Measurements from ENCODE around the gene MAP3K12.

Gene MAP3K12

DNA sequence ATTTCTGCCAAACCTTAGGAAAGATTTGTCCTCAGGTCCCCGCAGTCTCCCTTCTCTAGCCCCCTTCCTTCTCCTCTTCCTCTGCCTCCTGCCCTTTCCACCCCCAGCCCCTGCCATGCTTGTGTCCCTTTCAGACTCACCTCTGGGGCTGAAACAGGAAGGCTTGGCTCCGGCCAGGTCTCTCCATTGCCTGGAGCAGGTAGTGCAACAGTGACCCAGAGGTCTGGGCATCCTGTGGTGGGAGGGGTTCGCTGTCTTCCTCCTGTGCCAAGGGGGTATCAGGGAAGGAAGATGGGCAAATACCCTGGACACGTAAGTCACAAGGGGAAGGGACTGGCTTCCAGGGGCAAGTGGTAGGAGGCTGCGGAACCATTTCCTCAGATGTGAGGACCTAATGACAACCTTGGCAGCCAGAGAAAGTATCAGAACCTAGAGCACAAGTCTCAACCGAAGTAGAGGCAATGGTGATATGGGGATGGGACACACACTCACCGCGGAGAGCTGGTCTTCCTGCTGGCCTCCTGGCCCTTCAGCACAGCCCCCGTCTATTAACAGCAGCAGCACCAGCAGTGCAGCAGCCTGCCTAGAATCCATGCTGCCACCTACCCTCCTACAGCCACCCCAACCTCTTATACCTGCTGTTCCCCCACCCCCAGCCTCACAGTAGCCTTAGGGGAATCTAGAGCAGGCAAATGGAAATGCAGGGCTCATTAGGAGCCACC lies 7.8 kb upstream of the MAP3K12 start, which contains the start of gene NPFF:
Gene NPFF, minus strand, starts transcription at position 604 of the 722 bp plus-strand sequence. Its CDS starts 10 bp downstream, at position 594.
- DNase-seq, result no peak

DNA sequence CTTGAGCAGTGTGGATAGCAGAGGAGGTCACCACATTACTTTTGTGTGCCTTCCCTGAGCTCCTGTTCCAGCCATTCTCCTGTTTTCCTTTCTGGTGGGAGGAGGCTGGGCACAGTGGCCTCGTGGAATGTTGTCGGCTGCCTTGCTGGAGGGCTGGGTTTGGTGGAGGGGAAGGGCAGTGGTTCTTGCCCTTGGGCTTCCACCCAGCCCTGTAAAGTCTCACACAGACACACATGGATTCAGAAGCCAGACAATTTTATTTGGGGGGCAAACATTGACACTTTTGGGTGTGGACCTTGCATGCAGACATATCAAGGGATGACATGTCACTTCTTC lies 7.2 kb upstream of the MAP3K12 start:
- DNase-seq, result no peak

DNA sequence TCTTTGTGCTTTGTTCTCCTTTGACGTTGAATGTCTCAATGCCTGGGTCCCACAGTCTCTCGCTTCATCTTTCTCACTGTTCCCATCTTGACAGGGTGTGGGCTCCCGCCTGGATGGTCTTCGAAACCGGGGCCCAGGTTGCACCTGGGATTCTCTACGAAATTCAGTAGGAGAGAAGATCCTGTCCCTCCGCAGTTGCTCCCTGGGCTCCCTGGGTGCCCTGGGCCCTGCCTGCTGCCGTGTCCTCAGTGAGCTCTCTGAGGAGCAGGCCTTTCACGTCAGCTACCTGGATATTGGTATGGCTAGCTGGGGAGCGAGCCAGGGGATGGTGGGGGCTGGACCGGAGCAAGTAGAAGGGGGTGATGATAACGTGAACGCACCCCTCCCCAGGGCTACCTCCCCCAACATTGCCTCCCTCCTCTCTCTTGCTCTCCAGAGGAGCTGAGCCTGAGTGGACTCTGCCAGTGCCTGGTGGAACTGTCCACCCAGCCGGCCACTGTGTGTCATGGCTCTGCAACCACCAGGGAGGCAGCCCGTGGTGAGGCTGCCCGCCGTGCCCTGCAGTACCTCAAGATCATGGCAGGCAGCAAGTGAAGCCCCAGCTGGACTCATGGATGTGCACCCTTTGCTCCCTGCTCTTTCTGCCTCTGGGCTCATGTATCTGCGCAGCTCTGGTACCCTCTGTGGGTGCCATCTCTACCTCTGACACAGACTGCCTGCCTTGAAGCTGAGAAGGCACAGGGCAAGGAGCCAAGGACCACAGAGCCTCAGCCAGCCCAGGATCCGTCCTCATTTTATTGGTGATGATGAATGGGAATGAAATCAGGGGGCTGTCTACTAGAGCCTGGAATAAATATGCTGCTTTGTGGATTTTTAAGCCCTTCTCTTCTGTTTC lies 6.5 kb upstream of the MAP3K12 start:
- DNase-seq, result no peak

DNA sequence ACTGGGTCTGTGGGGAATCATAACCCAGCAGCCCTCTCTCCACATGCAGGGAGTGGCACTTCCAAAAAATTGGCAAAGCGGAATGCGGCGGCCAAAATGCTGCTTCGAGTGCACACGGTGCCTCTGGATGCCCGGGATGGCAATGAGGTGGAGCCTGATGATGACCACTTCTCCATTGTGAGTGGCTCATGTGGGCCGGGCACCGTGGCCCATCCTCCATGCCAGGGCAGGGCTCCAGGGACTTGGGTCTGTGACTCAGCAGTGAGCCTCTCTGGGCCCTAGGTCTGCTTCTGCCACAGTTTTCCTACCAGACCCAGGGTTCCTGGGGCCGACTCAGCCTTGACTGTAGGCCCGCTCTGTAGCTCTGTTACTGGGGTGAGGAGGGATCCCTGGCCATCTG lies 5.8 kb upstream of the MAP3K12 start:
- no peak for DNase-seq

DNA sequence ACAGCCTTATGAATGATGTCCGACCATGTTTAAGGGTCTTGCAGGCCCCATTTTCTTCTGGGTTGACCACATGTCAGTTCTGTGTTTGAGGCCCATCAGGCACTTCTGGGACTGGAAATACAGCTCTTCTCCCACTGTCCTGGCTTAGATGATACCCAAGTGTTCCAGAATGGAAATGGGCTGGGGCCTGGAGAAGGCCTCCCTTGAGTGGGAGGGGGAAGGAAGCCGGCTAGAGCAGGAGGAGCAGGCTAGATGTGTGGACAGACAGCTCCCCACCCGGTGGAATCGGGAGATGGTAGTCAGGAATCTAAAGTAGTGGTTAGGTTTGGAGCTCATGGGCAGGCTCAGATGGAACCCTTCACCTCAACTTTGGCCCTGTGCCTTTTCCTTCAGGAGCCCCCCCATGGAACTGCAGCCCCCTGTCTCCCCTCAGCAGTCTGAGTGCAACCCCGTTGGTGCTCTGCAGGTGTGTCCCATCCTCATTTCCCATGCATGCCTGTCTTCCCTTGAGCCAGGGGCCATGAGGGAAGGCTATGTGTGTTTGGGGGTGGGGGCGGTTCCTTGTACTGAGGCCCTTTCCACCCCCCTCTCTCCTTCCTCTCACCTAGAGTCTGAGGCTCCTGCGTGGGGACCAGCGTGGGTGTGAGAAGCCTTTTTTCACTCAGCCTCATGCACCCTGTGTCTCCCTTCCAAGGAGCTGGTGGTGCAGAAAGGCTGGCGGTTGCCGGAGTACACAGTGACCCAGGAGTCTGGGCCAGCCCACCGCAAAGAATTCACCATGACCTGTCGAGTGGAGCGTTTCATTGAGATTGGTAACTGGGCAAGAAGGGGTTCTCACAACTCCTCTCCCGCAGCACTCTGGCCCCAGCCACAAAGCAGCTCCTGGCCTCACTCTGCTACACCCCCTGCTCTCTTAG lies 5.0 kb upstream of the MAP3K12 start:
- DNase-seq, result no peak

DNA sequence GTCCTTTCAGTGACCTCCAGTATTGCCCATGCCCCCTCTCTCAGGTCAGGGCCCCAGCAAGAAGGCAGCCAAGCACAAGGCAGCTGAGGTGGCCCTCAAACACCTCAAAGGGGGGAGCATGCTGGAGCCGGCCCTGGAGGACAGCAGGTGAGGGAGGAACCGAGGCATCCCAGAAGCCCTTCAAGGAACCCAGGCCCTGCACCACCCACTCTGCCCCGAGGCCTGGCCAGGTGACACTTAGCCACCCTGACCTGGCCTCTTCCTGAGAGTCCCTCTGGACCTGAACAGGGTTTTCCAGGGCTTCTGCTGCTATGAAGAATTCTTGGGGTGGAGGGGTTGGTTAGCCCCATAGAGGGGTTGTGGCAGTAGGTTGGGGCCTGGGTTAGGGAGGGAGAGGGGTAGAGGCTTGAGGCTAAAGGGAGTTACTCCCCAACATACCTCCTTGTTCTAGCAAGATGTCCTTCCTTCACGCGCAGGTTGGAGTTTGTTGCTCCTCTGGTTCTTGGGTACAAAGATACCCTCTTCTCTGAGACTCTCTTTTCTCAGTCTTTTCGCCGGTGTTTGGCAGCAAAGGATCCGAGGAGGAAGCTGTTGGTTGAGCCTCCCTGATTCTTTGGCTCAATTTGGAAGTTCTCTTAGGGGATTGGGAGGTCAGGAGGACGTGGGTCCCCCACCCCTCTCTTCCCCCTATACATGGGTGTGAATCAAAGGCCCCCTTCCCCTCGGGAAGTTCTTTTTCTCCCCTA lies 3.9 kb upstream of the MAP3K12 start:
- no peak for DNase-seq

DNA sequence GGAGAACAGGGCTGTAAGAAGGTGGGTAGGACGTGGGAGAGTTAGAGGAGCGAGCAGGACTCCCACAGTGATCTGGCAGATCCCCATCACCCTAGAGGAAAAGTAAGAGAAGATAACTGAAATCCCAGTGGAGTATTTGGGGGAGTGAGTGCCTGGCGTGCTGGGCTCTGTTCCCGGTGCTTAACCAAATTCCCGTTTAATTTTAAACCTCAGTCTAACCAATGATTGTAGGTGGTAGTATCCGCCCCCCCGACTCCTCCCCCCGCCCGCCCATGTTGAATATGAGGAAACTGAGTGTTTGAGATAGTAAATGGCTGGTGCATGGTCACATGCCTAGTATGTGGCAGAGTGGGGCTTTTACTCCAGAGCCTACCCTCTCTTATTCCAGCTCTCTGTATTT lies 3.1 kb upstream of the MAP3K12 start:
- no peak for DNase-seq

DNA sequence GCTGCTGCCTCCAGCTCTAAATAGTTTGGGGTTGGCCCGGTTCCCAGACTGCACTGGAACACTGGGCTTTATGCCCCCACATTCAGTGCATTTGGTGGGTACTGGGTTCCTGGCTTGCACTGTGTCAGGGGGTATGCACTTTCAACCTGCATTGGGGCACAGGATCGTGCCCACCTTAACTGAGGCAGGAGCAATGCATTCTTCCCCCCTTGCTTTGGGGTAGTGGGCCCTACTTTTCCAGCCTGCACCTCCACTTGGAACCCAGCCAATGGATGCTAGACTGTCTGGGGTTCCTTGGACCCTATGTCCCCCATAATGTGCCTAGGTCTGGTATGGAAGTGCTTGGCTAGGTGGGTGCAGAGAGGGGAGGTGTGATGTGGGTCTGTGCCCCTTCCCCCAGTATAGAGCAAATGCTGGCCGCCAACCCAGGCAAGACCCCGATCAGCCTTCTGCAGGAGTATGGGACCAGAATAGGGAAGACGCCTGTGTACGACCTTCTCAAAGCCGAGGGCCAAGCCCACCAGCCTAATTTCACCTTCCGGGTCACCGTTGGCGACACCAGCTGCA lies 2.4 kb upstream of the MAP3K12 start:
- DNase-seq, result no peak

DNA sequence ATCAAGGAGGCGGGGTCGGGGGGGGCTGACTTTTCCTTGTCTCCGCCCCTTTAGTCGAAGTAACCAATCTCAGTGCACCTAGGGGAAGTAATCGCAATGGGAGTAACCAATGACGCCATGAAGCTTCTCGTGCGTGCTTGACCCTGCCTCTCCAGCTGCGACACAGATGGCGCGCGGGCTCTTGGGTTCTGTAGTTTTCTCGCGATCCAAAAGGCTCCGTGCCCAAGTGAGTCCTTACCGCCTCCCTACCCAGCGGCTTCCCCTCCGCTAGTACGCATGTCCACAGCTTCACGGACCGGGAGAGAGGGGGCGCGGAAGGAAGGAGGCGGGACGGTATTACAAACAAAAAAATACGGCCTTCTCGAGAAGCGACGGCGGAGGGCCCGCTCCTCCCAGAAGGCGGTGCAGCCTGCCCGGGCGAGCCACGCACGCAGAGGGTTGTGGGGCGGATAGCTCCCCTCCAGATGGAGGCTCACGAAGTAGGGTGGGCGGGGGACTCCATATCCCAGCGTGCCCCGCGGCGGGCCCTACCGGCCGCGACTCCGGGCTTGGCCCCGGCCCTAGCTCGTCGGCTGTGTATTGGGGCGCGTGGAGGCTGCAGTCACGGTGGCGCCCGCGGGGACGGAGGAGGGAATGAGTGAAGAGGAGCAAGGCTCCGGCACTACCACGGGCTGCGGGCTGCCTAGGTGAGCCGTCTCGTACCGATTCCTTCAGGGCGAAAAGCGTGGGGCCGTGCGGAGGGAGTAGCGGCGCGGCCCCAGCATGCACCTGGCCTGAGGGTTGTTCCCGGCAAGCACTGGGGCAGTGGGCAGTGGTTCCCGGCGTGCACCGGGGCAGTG lies 1.7 kb upstream of the MAP3K12 start, which contains the start of gene TARBP2:
Gene TARBP2, plus strand, starts transcription at position 508 of the 839 bp plus-strand sequence. Its CDS starts 126 bp downstream, at position 634.
- peak; percentile 91 for DNase-seq

DNA sequence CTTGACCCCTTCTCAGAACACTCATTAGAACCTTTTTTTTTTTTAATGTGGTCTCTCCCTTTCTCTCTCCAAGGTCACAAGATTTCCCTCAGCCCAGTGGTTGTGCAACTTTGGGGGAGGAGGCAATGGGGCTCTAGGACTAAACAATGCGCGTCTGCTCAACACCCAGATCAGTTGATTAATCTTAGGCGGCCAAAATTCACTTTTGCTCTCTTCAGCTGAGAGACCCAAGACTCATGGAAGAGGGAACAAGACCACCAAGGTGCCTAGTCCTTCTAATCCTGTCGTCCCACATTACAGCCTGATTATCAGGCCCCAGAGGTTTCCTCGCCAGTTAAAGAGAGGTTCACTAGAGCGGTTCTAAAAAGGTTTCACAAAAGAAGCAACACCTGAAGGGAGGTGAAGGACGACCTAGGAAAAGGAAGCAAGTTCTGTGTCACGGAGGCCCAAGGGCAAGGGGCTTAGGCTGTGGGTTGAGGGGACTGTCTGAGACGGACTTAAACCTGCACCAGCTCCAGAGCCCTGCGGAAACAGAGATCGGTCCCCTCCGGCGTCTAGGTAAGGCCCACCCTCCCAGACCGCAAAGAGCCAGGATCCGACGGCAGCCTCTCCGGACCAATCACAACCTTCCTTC lies 1.0 kb upstream of the MAP3K12 start:
- DNase-seq, result no peak

DNA sequence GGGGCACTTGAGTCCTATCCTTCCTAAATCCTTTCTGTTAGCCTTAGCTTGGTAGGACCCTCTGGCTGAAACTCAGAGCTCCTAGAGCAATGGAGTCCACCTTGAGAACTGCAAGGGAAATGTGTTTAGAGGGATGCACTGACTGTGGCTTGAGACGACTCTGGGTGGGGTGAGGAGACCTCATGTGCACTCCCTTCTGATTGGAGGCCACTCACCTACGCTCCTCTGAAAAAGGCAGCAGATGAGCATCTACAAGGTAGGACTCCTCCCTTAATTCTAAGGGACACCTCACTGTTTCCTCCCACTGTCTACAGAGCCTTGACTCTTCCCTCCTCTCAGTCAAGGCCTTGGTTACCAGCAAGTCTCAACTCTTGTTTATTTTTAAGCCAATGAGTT lies 1.0 kb downstream of the MAP3K12 start:
- DNase-seq, result no peak

DNA sequence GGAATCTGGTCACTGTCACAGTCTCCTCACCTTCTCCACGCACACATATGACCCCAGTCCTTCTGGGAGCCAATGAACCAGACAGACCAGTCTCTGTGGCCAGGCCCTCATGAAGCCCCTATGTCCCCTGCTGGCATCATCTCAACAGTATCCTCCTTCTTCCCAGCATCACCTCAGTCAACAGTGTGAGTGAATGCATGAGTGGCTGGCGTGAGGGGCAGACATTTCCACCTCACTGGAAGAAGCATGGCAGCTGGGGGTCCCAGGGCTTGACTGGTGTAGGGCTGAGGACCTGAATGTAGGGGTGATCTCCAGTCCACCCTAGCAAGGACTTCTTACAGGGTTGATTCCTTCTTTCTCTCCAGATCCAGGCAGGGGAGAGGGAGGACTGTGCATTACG lies 1.8 kb downstream of the MAP3K12 start:
- DNase-seq, result no peak

DNA sequence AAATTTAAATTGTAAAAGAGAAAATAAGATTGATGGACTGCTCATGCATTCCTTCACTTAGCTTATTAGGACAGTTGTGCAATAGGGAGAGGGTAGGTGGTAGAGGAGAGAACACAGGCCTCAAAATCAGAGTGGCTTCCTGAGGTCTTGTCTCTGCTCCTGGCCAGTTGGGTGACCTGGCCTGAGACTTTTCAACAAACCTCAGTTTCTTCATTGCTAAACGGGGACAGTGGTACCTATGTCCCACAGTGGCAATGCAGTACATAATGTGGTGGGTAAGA lies 2.6 kb downstream of the MAP3K12 start:
- DNase-seq, result no peak

DNA sequence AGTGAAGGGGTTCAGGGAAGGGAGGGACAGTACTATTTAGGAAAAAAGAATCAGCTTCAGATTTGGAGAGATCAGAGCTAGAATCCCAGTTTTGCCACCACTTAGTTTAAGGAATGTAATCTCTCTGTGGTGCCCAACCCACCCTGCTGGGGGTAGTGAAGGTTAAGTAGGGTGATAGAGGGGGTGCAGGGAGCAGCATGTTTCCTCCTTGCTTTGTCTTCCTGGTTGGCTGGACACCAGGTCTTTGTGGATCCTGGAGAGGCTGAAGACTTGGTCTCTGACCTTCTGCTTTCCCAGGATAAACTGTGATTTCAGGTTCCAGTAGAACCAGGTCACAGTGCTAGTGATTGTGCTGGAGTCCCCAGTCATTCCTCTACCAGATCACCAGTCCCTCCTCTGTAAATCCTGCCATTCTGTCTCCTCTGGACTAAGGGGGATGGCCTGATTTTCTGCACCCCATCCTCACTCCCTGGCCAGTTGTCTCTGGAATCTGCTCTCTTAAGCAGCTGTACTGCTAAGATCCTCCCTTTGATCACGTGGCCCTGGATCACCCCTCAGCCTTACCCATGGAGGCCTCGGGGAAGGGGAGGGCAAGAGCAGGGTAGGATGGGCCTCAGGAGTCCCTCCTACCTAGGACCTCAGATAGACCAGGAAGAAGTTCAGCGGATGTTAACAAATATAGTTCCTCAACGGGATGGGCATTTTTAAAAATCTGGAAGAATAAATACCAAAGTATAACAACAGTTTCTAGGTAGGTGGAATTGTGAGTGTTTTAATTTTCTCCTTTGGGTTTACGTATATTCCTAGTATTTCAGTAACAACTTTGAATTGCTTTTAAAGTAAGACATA lies 3.1 kb downstream of the MAP3K12 start:
- no peak for DNase-seq

DNA sequence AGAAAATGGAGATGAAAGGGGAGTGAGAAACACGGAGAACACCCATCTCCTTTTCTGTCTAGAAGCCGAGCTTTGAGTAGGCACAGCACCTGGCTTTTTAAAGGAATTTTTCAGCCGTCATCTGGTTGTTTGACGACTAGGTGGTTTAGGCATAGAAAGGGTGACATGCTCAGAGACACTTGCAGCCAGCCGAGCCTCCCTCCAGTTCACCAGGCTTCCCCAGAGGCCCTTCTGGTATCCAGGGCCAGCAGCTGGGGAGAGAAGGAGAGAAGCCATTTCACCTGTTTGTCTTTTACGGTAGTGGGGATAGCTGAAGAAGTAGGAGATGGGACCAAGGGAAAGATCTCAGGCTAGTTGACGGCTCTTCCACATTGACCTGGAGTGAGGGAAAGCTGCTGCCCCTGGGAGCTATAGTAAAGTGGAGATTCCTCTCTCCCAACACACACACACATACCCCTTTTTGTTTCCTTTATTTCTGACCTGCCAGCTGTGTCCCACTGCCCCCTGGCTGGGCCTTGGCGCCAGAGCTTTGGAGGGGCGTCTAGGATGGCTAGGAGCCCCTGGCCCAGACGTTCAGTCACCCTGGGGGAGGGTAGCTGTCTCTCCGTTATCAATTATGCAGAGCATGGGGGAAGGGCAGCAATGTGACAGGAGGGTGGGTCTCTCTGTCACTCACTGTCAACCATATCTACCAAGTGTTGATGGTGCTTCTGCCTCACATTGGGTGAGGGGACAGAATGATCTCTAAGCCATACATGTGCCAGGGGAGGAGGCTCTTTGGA lies 5.5 kb downstream of the MAP3K12 start:
- DNase-seq, result no peak

DNA sequence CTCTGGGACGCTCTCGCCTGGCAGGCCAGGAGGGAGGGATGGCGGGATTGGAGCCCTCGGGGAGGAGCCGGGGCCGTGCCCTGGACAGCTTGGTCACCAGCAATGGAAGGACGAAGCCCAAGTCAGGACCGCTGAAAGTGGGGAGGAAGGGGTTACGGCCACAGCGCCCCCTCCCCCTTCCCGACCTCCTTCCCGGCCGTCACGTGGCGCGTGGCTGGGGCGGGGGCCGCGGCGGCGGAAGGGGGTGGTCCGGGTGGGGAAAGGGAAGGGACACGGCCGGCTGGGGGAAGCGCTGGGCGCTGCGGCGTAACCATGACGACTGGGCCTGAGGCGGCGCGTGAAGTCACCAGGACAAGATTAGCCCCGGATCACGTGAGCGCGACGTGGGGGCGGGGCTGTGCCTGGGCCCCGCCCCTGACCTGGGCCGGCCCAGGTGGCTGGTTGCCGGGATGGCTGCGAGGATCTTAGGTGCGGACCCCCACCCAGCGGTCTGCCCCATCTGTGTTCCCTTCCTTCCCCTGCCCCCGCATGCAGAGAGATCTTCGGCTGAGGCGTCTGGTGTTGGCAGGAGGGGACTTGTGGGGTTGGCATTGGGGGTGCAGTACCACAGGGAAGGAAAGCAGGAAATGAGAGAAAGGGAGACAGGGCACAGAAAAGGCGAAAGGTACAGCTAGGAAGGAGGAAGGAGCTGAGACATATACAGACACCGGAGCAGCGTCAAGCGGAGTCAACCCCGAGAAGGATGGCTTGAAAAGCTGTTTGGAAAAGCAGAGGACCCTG lies 6.2 kb downstream of the MAP3K12 start:
- DNase-seq, result peak; percentile 85

DNA sequence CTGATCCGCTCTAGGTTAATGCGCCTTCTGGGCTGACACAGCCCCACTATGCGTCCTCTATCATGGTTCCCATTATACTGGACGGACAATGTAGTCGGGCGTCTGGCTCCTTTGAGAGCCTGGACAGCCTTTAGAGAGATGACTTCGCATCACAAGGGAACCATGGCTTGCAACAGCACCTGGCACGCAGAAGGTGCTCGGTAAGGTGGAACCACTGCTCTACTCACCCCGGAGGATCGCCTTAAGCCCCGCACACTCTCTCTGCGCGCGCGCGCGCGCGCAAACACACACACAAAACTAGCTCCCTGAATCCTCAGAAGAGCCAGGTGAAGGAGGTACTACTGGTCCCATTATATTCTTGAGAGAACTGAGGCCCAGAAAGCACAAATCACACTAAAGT lies 7.1 kb downstream of the MAP3K12 start:
- DNase-seq, result no peak

DNA sequence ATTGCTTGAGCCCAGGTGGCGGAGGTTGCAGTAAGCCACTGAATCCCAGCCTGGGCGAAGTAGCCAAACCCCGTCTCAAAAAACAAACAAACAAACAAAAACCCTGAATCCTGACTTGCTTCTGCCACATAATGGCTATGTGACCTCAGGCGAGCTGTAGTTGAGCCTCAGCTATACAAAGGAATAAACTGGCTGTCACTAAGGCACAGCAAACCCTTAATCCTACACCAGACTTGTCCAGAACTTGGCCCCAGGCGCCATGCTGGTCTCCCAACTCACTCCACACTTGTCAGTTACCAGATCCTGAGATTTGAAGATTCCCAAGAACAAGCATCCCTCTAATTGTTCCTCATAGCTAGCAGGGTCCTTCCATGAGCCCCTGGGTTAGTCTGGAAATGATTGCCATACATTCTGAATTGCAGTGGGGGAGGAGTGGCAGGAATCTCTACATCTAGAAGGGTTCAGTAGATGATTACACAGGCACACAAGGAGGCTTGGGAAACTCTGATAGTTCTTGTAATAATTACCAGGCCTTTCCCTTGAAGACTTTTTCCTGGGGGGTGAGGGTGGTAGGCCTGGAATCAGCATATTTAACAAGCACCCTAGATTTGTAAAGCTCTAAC lies 9.9 kb downstream of the MAP3K12 start:
- DNase-seq, result no peak

Data from activated gamma-delta T cell (primary cell).